ENCODE results near the gene RAB33A. TPM values are rescaled to one million over a fixed set of nuclear protein-coding genes. Genes with fewer than 3 reads are reported as not detected.
"Not testable (repeated sequence)": the region's sequence is repeated elsewhere in the genome, so short reads cannot be mapped to it uniquely, and the experiment has no call there.

The RAB33A gene
- total RNA-seq, 4 donors from 2014 or later = 0.93 to 1.2 TPM; not detected in 2

DNA sequence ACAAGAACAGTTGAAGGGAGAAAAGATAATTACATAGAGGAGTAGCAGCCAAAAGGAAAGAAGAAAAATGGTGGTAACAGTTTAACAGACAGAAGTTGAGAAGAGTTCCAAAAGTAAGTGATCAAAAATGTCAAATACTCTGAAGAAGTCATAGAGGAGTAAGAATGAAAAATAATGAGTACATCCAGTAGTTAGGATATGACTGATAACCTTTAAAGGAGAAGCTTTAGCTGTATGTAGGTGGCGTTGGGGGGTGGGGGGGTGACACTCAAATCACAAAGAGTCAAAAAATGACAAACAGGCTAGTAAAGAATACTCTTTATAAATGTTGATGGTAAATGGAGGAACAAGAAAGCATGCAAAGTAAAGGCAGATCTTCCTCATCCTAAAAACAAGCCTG lies 40.6 kb downstream of the RAB33A start:
- no peak overlapping the region for H3K4me3 ChIP-seq
- H3K27me3 ChIP-seq = no peaks in the 10 kb centered on the region
- peaks cover 0 to 31% of the 10 kb centered on the region in 2 donors for H3K36me3 ChIP-seq
- H3K4me1 ChIP-seq = no peaks in the 10 kb centered on the region
- no peaks in the 10 kb centered on the region for H3K9me3 ChIP-seq
- TF ChIP-seq, protein P1, sequence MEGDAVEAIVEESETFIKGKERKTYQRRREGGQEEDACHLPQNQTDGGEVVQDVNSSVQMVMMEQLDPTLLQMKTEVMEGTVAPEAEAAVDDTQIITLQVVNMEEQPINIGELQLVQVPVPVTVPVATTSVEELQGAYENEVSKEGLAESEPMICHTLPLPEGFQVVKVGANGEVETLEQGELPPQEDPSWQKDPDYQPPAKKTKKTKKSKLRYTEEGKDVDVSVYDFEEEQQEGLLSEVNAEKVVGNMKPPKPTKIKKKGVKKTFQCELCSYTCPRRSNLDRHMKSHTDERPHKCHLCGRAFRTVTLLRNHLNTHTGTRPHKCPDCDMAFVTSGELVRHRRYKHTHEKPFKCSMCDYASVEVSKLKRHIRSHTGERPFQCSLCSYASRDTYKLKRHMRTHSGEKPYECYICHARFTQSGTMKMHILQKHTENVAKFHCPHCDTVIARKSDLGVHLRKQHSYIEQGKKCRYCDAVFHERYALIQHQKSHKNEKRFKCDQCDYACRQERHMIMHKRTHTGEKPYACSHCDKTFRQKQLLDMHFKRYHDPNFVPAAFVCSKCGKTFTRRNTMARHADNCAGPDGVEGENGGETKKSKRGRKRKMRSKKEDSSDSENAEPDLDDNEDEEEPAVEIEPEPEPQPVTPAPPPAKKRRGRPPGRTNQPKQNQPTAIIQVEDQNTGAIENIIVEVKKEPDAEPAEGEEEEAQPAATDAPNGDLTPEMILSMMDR (IDR thresholded peaks at IDR 0.05) = no peak
- no peak for TF ChIP-seq EP300 (IDR thresholded peaks at IDR 0.05)
- no peak for TF ChIP-seq POLR2A (IDR thresholded peaks at IDR 0.05)
- no peak overlapping the region for H3K27ac ChIP-seq
- 60 to 100% methylated on average over 1 of the region's 1 CpG for WGBS, 2 donors (ENCODE audit: low coverage in 1 of 2)
- no peak for ATAC-seq

DNA sequence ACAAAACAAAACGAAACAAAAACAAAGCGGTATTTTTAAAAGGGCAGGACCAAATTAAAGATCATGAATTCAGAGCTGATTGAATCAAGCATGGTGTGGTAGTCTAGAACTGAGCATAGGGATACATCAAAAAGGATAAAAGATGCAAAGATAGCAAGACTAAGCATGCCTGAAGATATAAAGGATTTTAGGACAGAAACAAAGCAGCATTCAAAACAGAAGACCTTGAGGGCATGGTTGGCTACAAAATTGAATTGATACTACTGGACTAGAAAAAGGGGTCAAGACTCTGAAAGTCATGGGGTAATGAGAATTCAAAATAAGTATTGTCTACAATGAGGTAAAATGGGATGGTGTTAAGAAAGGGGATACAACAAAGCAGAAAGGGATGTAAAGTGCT lies 41.6 kb downstream of the RAB33A start:
- H3K27ac ChIP-seq = no peak overlapping the region
- H3K4me1 ChIP-seq = no peaks in the 10 kb centered on the region
- H3K27me3 ChIP-seq = no peaks in the 10 kb centered on the region
- no peak overlapping the region for H3K4me3 ChIP-seq
- peaks cover 0 to 31% of the 10 kb centered on the region in 2 donors for H3K36me3 ChIP-seq
- 40 to 100% methylated on average over 1 of the region's 2 CpGs for WGBS, 2 donors (ENCODE audit: low coverage in 1 of 2)
- TF ChIP-seq POLR2AphosphoS5 (IDR thresholded peaks at IDR 0.05) = no peak
- TF ChIP-seq EP300 (IDR thresholded peaks at IDR 0.05) = no peak
- TF ChIP-seq POLR2A (IDR thresholded peaks at IDR 0.05) = no peak
- TF ChIP-seq, protein P1 (IDR thresholded peaks at IDR 0.05) = no peak
- ATAC-seq = no peak
- H3K9me3 ChIP-seq = no peaks in the 10 kb centered on the region

DNA sequence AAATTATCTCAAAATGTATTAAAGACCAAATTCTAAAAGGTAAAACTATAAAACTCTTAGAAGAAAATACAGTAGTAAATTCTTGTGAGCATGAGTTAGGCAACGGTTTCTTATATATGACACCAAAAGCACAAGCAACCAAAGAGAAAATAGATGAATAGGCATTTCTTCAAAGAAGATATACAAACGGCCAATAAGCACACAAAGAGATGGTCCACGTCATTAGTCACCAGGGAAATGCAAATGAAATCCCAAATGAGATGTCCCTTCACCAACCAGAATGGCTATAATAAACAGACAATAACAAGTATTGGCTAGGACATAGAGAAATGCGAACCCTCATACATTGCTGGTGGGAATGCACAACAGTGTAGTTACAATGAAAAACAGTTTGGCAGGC lies 44.6 kb downstream of the RAB33A start:
- TF ChIP-seq POLR2A (IDR thresholded peaks at IDR 0.05) (no peak), EP300 (IDR thresholded peaks at IDR 0.05) (no peak), POLR2AphosphoS5 (IDR thresholded peaks at IDR 0.05) (no peak)
- TF ChIP-seq, protein P1 (IDR thresholded peaks at IDR 0.05) = no peak
- Histone ChIP-seq H3K4me1 (no peaks in the 10 kb centered on the region), H3K4me3 (no peak overlapping the region), H3K9me3 (no peaks in the 10 kb centered on the region), H3K27me3 (no peaks in the 10 kb centered on the region), H3K27ac (no peak overlapping the region), H3K36me3 (peaks cover 0 to 31% of the 10 kb centered on the region in 2 donors)
- WGBS, 2 donors (ENCODE audit: low coverage in 1 of 2) = 74 to 80% methylated on average over 1 to 4 of the region's 4 CpGs
- no peak for ATAC-seq

DNA sequence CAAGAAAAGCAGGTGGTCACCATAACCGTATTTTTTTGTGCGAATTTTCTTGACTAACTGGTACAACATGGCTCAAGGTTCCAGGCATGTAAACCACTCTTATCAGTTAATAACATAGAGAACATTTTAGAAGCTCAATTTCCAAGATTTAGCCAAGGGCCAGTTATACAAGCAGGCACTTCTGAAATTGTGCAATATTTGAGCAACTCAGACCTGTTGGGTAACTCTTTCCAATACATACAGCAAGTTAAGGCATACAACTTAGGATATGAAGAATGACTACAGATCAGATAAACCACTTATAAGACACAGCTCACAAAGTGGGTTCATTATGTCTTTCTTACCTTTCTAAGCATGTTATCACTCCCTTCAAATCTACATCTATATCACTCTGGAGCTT lies 53.0 kb downstream of the RAB33A start:
- WGBS, 2 donors (ENCODE audit: low coverage in 1 of 2) = 58 to 100% methylated on average over 2 of the region's 2 CpGs
- TF ChIP-seq POLR2A (IDR thresholded peaks at IDR 0.05) (no peak), EP300 (IDR thresholded peaks at IDR 0.05) (no peak), POLR2AphosphoS5 (IDR thresholded peaks at IDR 0.05) (no peak)
- TF ChIP-seq, protein P1 (IDR thresholded peaks at IDR 0.05) = no peak

DNA sequence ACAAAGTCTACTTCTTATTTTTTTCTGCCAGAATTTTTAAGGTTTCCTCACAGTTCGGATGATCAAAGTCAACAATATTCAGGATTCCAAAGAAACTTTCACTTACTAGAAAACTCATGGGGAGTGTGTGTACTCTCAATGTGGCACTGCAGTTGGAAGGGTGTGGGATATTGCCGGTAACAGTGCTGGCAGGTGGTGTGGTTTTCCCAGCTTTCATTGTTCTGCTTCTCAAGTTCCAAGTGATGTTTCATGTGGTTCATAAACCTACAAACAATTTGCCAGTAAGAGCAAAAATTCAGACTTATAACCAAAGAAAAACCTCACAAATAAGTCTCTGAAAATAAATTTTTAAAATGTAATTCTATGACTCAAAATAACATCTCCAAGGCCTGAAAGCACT lies 57.1 kb downstream of the RAB33A start:
- WGBS, 2 donors (ENCODE audit: low coverage in 1 of 2) = 86 to 94% methylated on average over 1 to 2 of the region's 2 CpGs
- H3K36me3 ChIP-seq = peaks cover 0 to 23% of the 10 kb centered on the region in 2 donors
- TF ChIP-seq POLR2AphosphoS5 (IDR thresholded peaks at IDR 0.05) = no peak
- no peak for TF ChIP-seq EP300 (IDR thresholded peaks at IDR 0.05)
- TF ChIP-seq, protein P1 (IDR thresholded peaks at IDR 0.05) = no peak
- TF ChIP-seq POLR2A (IDR thresholded peaks at IDR 0.05) = no peak
- no peak for ATAC-seq
- H3K9me3 ChIP-seq = no peaks in the 10 kb centered on the region
- no peaks in the 10 kb centered on the region for H3K27me3 ChIP-seq
- no peak overlapping the region for H3K27ac ChIP-seq
- H3K4me3 ChIP-seq = no peak overlapping the region
- H3K4me1 ChIP-seq = no peaks in the 10 kb centered on the region

More for the DNA sequence above, 53.0 kb downstream of the RAB33A start:
- Histone ChIP-seq H3K9me3 (no peaks in the 10 kb centered on the region), H3K27ac (no peak overlapping the region), H3K27me3 (no peaks in the 10 kb centered on the region), H3K4me1 (no peaks in the 10 kb centered on the region), H3K36me3 (peaks cover 0 to 13% of the 10 kb centered on the region in 2 donors), H3K4me3 (no peak overlapping the region)
- ATAC-seq = no peak

DNA sequence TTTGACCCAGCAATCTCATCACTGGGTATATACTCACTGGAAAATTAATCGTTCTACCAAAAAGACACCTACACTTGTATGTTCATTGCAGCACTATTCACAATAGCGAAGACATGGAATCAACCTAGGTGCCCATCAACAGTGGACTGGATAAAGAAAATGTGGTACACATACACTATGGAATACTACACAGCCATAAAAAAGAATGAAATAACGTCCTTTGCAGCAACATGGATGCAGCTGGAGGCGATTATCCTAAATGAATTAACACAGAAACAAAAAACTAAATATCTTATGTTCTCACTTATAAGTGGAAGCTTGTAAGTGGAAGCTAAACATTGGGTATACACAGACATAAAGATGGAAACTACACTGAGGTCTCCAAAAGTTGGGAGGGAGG lies 59.4 kb downstream of the RAB33A start:
- not testable (repeated sequence) for H3K27ac ChIP-seq, H3K27me3 ChIP-seq, H3K4me1 ChIP-seq, H3K4me3 ChIP-seq, ATAC-seq, H3K9me3 ChIP-seq
- H3K36me3 ChIP-seq = peaks cover 0 to 33% of the 10 kb centered on the region in 2 donors
- 79% methylated on average over 2 of the region's 4 CpGs; no CpG with 5 or more reads in 1 of the 2 donors for WGBS, 2 donors (ENCODE audit: low coverage in 1 of 2)
